ENCODE measurements around the gene DLK2.
"Not testable (repeated sequence)": the region's sequence is repeated elsewhere in the genome, so short reads cannot be mapped to it uniquely, and the experiment has no call there.

The DLK2 gene

GRCh38 chr6:43421831-43422230 lies 33.5 kb downstream of the DLK2 start:
- DNase-seq = no peak

- DNase-seq = no peak
Measured at GRCh38 chr6:43420012-43420709, 35.2 kb downstream of the DLK2 start.

GRCh38 chr6:43416935-43417334 lies 38.4 kb downstream of the DLK2 start:
- no peak for DNase-seq

- not testable (repeated sequence) for DNase-seq
Measured at GRCh38 chr6:43415275-43415674, 40.1 kb downstream of the DLK2 start.

- DNase-seq = no peak
Measured at GRCh38 chr6:43413002-43413401, 42.3 kb downstream of the DLK2 start.

GRCh38 chr6:43412541-43412940 lies 42.8 kb downstream of the DLK2 start:
- no peak for DNase-seq

GRCh38 chr6:43410776-43411175 lies 44.6 kb downstream of the DLK2 start:
- not testable (repeated sequence) for DNase-seq

- no peak for DNase-seq
Measured at GRCh38 chr6:43408259-43408658, 47.1 kb downstream of the DLK2 start.

- DNase-seq = no peak
Measured at GRCh38 chr6:43407296-43407695, 48.1 kb downstream of the DLK2 start.

GRCh38 chr6:43405354-43405753 lies 50.0 kb downstream of the DLK2 start:
- no peak for DNase-seq

GRCh38 chr6:43402820-43403219 lies 52.5 kb downstream of the DLK2 start:
- DNase-seq = no peak

GRCh38 chr6:43401730-43402129 lies 53.6 kb downstream of the DLK2 start:
- no peak for DNase-seq
